Glutamatergic neuron (in vitro differentiated cells): Measurements from ENCODE around the gene BAHCC1. TPM values are rescaled to one million over a fixed set of nuclear protein-coding genes. Genes with fewer than 3 reads are reported as not detected.

Experiments used
- DNase-seq: peaks from one replicate; pipeline ENCODE4 v3.0.0; 2022
- H3K27ac Mint-ChIP-seq: one replicate; pipeline ENCODE4 v1.8.0; 2020; ENCODE audit warnings: mild to moderate bottlenecking, mixed read lengths, inconsistent platforms; ENCODE audit not compliant: unreplicated experiment
- H3K27me3 Mint-ChIP-seq: one replicate; pipeline ENCODE4 v1.8.0; 2020; ENCODE audit warnings: mild to moderate bottlenecking, moderate library complexity, mixed read lengths, inconsistent platforms; ENCODE audit not compliant: unreplicated experiment
- H3K36me3 Mint-ChIP-seq: one replicate; pipeline ENCODE4 v1.8.0; 2020; ENCODE audit warnings: mild to moderate bottlenecking, mixed read lengths, inconsistent platforms; ENCODE audit not compliant: unreplicated experiment
- H3K4me1 Mint-ChIP-seq: one replicate; pipeline ENCODE4 v1.8.0; 2020; ENCODE audit warnings: mild to moderate bottlenecking, low read depth, mixed read lengths, inconsistent platforms; ENCODE audit not compliant: unreplicated experiment
- H3K4me3 Mint-ChIP-seq: one replicate; pipeline ENCODE4 v1.8.0; 2020; ENCODE audit warnings: mild to moderate bottlenecking, mixed read lengths, inconsistent platforms; ENCODE audit not compliant: unreplicated experiment
- H3K9me3 Mint-ChIP-seq: one replicate; pipeline ENCODE4 v1.8.0; 2020; ENCODE audit warnings: mild to moderate bottlenecking, moderate library complexity, mixed read lengths, inconsistent platforms; ENCODE audit not compliant: unreplicated experiment
- CTCF ChIP-seq: fragments of 200-600 bp; sonication (generic); IDR thresholded peaks from one replicate; pipeline ENCODE4 v1.5.0; 2021; ENCODE audit not compliant: partially characterized antibody, unreplicated experiment
- total RNA-seq: library from RNA; stranded (reverse); fragmentation: NEBNext Ultra II Directional; extraction: Animal tissue kit (Norgen Biotek cat#: 25700); gene quantifications from one replicate; pipeline ENCODE4 v1.2.1, GENCODE V29; 2021; ENCODE audit not compliant: unreplicated experiment

BAHCC1 gene
- total RNA-seq, 1 donor from 2014 or later, result 111 TPM

- no peak for DNase-seq
- no peak for TF ChIP-seq CTCF
Measured at GRCh38 chr17:81493198-81494038, 98.2 kb downstream of the BAHCC1 start.

GRCh38 chr17:81494626-81495377 is 99.5 kb downstream of the BAHCC1 start:
- DNase-seq, result no peak
- peak overlapping the region; percentile 42 for H3K4me3 Mint-ChIP-seq
- H3K9me3 Mint-ChIP-seq, result peaks cover 9% of the 10 kb centered on the region
- peaks cover 10% of the 10 kb centered on the region for H3K27me3 Mint-ChIP-seq
- peaks cover 26% of the 10 kb centered on the region for H3K4me1 Mint-ChIP-seq
- no peaks in the 10 kb centered on the region for H3K36me3 Mint-ChIP-seq
- no peak for TF ChIP-seq CTCF
- H3K27ac Mint-ChIP-seq, result peak overlapping the region; percentile 86

More at GRCh38 chr17:81493198-81494038, 98.2 kb downstream of the BAHCC1 start:
- Mint-ChIP-seq H3K27ac (no peak overlapping the region), H3K4me1 (peaks cover 31% of the 10 kb centered on the region), H3K4me3 (no peak overlapping the region), H3K9me3 (peaks cover 11% of the 10 kb centered on the region), H3K36me3 (no peaks in the 10 kb centered on the region), H3K27me3 (peaks cover 10% of the 10 kb centered on the region)

- no peaks in the 10 kb centered on the region for H3K36me3 Mint-ChIP-seq
Measured at GRCh38 chr17:81498953-81499600, 103.8 kb downstream of the BAHCC1 start.

GRCh38 chr17:81499601-81499970 is 104.3 kb downstream of the BAHCC1 start:
- Mint-ChIP-seq H3K27me3 (peaks cover 3% of the 10 kb centered on the region), H3K27ac (no peak overlapping the region), H3K9me3 (peaks cover 6% of the 10 kb centered on the region), H3K4me1 (peaks cover 6% of the 10 kb centered on the region), H3K4me3 (no peak overlapping the region), H3K36me3 (no peaks in the 10 kb centered on the region)
- no peak for TF ChIP-seq CTCF
- DNase-seq, result no peak

More at GRCh38 chr17:81498953-81499600, 103.8 kb downstream of the BAHCC1 start:
- Mint-ChIP-seq H3K27me3 (peaks cover 6% of the 10 kb centered on the region), H3K4me1 (peaks cover 10% of the 10 kb centered on the region), H3K27ac (no peak overlapping the region), H3K4me3 (no peak overlapping the region), H3K9me3 (peaks cover 6% of the 10 kb centered on the region)
- DNase-seq, result no peak
- no peak for TF ChIP-seq CTCF
